Uterus (tissue), 4 donors: ENCODE results near the gene SRC. TPM values are rescaled to one million over a fixed set of nuclear protein-coding genes. Genes with fewer than 3 reads are reported as not detected.

ENCODE experiments used
- DNase-seq, 2 donors: peaks; one replicate each; pipeline ENCODE4 v3.0.0-alpha.2; 2019 to 2020
- H3K27ac ChIP-seq, 2 donors: fragments of 200-600 bp; sonication (generic); 1 replicate in 1 of 2; 2 replicates in 1 of 2; pipeline ENCODE4 v1.5.1; 2016 to 2018
- H3K27me3 ChIP-seq, 2 donors: fragments of 200-600 bp; sonication (generic); one replicate each; pipeline ENCODE4 v1.5.1; 2018 to 2019; ENCODE audit warnings: control low read depth in 1 of 2
- H3K36me3 ChIP-seq, 2 donors: fragments of 200-600 bp; sonication (generic); one replicate each; pipeline ENCODE4 v1.5.1; 2019; ENCODE audit warnings: control low read depth in 1 of 2
- H3K4me1 ChIP-seq, 2 donors: fragments of 200-600 bp; sonication (generic); one replicate each; pipeline ENCODE4 v1.5.1; 2018 to 2019; ENCODE audit warnings: control low read depth in 1 of 2
- H3K4me3 ChIP-seq, 2 donors: fragments of 200-600 bp; sonication (generic); 1 replicate in 1 of 2; 2 replicates in 1 of 2; pipeline ENCODE4 v1.5.1; 2018 to 2019; ENCODE audit warnings: mild to moderate bottlenecking in 1 of 2
- H3K9me3 ChIP-seq, 2 donors: fragments of 200-600 bp; sonication (generic); one replicate each; pipeline ENCODE4 v1.5.1; 2019; ENCODE audit warnings: control low read depth in 1 of 2
- POLR2A ChIP-seq, 2 donors: fragments of 450-650 bp; IDR thresholded peaks; one replicate each; pipeline ENCODE4 v1.6.1; 2016; ENCODE audit warnings: antibody characterized with exemption in 2 of 2, mild to moderate bottlenecking in 1 of 2, moderate library complexity in 1 of 2
- intact Hi-C: fragments of 100-400 bp; cut with DNase I; formaldehyde crosslinking; loops from one replicate; pipeline ENCODE4 v1.15.1; 2023; ENCODE audit warnings: low total_unique reads
- total RNA-seq, 4 donors: library from RNA; depleted of rRNA in 3 of 4; stranded (reverse); fragments of >200 nt in 3 of 4; gene quantifications; one replicate each; pipeline versions ENCODE4 v1.1.0 to v1.2.4, GENCODE V29; 2014 to 2023
- TF ChIP-seq, protein P1 (sequence below), 4 experiments: fragments of 200-600 bp in 2 of 4; fragments of 450-650 bp in 2 of 4; sonication (generic) in 2 of 4; IDR thresholded peaks; one replicate each; pipeline ENCODE4 v1.5.1; 2016 to 2019; ENCODE audit warnings: antibody characterized with exemption in 4 of 4, mild to moderate bottlenecking in 2 of 4, moderate library complexity in 1 of 4
- donor health status: DM: yes; HTN: yes; CAD: no.

SRC gene
- total RNA-seq, 4 donors from 2014 or later, result 25.0 to 110 (median 34.1) TPM

DNA sequence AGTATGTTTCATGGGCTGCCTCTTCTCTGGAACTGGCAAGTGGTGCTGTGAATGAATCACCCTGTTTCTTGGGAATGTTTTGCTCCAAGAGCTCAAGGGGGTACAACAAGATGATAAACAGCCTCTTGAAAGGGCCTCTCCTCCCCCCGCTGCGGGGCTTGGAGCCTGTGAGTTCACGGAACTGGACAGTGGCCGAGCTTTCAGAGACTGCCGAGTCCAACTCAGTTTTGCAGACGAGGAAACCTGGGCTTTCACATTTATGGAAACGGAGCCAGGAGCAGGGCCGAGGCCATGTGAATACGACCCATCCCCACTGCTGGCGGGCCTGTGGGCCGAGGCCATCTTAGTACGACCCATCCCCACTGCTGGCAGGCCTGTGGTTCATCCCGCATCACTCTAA lies 18.2 kb upstream of the SRC start:
- intact Hi-C loops, result no loop called here
- H3K27ac ChIP-seq, result peak overlapping the region; percentile 89 to 92
- DNase-seq, result peak; percentile 93 to 98
- no peaks in the 10 kb centered on the region for H3K9me3 ChIP-seq
- H3K4me3 ChIP-seq, result no peak overlapping the region
- peaks cover 4 to 9% of the 10 kb centered on the region in 2 donors for H3K4me1 ChIP-seq
- H3K27me3 ChIP-seq, result no peaks in the 10 kb centered on the region
- H3K36me3 ChIP-seq, result no peaks in the 10 kb centered on the region
- TF ChIP-seq, protein P1, sequence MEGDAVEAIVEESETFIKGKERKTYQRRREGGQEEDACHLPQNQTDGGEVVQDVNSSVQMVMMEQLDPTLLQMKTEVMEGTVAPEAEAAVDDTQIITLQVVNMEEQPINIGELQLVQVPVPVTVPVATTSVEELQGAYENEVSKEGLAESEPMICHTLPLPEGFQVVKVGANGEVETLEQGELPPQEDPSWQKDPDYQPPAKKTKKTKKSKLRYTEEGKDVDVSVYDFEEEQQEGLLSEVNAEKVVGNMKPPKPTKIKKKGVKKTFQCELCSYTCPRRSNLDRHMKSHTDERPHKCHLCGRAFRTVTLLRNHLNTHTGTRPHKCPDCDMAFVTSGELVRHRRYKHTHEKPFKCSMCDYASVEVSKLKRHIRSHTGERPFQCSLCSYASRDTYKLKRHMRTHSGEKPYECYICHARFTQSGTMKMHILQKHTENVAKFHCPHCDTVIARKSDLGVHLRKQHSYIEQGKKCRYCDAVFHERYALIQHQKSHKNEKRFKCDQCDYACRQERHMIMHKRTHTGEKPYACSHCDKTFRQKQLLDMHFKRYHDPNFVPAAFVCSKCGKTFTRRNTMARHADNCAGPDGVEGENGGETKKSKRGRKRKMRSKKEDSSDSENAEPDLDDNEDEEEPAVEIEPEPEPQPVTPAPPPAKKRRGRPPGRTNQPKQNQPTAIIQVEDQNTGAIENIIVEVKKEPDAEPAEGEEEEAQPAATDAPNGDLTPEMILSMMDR (IDR thresholded peaks at IDR 0.05), result no peak
- peak in 1 of 2 donors; percentile 32 for TF ChIP-seq POLR2A (IDR thresholded peaks at IDR 0.05)

- H3K27ac ChIP-seq, result peak overlapping the region; percentile 89 to 92
- H3K27me3 ChIP-seq, result no peaks in the 10 kb centered on the region
- H3K4me1 ChIP-seq, result peaks cover 4 to 9% of the 10 kb centered on the region in 2 donors
- H3K36me3 ChIP-seq, result no peaks in the 10 kb centered on the region
- no peak overlapping the region for H3K4me3 ChIP-seq
- no peaks in the 10 kb centered on the region for H3K9me3 ChIP-seq
- intact Hi-C loops, result no loop called here
- TF ChIP-seq POLR2A (IDR thresholded peaks at IDR 0.05), result no peak
- TF ChIP-seq, protein P1 (IDR thresholded peaks at IDR 0.05), result no peak
- DNase-seq, result no peak
These were observed 17.6 kb upstream of the SRC start for GRCh38 chr20:37328149-37328945.

GRCh38 chr20:37329481-37330165 lies 16.3 kb upstream of the SRC start:
- TF ChIP-seq, protein P1 (IDR thresholded peaks at IDR 0.05), result no peak
- no peak for TF ChIP-seq POLR2A (IDR thresholded peaks at IDR 0.05)
- Histone ChIP-seq H3K9me3 (no peaks in the 10 kb centered on the region), H3K4me3 (no peak overlapping the region), H3K27me3 (no peaks in the 10 kb centered on the region), H3K36me3 (no peaks in the 10 kb centered on the region), H3K4me1 (peaks cover 4 to 9% of the 10 kb centered on the region in 2 donors), H3K27ac (peak overlapping the region; percentile 89 to 92)
- intact Hi-C loops, result no loop called here
- DNase-seq, result no peak

DNA sequence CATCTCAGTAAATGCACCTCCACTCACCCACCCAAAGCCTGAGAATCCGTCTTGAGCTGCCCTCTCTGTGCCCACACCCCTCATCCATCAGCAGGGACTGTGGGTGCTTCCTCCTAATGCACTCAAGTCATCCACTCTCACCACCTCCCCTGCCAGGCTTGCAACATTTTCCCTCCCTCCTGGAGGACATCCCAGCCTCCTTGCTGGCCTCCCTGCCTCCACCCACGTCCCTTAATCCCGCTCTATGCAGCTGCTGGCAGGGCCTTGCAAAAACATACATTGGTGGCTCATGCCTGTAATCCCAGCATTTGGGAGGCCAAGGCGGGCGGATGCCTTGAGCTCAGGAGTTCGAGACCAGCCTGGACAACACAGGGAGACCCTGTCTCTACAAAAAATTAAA lies 15.6 kb upstream of the SRC start:
- Histone ChIP-seq H3K4me3 (no peak overlapping the region), H3K4me1 (peaks cover 4 to 9% of the 10 kb centered on the region in 2 donors), H3K9me3 (no peaks in the 10 kb centered on the region), H3K27ac (peak overlapping the region; percentile 81 to 92), H3K36me3 (no peaks in the 10 kb centered on the region), H3K27me3 (no peaks in the 10 kb centered on the region)
- DNase-seq, result no peak
- intact Hi-C loops, result no loop called here
- TF ChIP-seq POLR2A (IDR thresholded peaks at IDR 0.05), result no peak
- TF ChIP-seq, protein P1 (IDR thresholded peaks at IDR 0.05), result no peak
